Pulmonary artery endothelial cell (primary cell): ENCODE data around the gene MACO1. TPM values are rescaled to one million over a fixed set of nuclear protein-coding genes. Genes with fewer than 3 reads are reported as not detected.
"Not testable (repeated sequence)": the region's sequence is repeated elsewhere in the genome, so short reads cannot be mapped to it uniquely, and the experiment has no call there.

Source experiments
- DNase-seq: peaks from one replicate; pipeline ENCODE4 v3.0.0-alpha.2; 2011; ENCODE audit warnings: low read depth, low spot score
- total RNA-seq: library from RNA; depleted of rRNA; stranded (reverse); fragments of >200 nt; gene quantifications from 2 replicates; pipeline ENCODE4 v1.2.3, GENCODE V29; 2014

The MACO1 gene
- total RNA-seq, 1 donor from 2014 or later: 17.8 TPM

DNA sequence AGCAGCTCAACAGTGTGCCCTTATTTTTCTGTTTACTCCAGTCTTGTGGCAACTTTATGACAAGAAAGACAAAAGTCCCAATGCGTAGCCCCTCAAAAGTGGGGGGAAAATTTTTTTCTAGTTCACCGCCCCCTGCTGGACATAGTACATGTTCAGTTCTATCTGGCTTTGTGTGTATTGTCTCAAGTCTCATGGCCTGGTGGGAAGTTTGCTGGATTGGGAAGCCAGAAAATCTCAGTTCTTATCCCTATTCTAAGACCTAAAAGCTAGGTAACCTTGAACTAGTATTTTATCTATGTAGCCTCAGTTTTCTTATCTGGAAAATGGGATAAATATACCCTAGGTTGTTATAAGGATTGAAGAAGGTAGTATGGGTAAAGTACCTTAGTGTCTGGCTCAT is 56.9 kb downstream of the MACO1 start:
- no peak for DNase-seq

DNA sequence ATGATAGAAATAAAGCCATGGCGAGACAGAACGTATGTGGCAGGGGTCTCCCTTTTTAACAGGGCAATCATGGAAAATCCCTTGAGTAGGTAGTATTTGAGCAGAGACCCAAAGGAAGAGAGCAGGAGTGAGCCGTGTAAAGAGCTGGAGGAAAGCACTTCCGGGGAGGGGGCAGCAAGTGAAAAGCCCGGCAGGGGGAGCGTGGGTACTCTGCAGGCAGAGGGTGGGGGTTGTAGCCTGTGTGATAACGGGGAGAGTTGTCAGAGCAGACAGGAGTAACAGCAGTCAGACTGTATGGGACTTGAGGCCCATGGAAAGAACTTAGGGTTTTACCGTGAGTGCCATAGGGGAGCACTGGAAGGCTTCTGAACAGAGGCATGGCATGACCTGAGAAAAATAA is 61.6 kb downstream of the MACO1 start:
- no peak for DNase-seq

DNA sequence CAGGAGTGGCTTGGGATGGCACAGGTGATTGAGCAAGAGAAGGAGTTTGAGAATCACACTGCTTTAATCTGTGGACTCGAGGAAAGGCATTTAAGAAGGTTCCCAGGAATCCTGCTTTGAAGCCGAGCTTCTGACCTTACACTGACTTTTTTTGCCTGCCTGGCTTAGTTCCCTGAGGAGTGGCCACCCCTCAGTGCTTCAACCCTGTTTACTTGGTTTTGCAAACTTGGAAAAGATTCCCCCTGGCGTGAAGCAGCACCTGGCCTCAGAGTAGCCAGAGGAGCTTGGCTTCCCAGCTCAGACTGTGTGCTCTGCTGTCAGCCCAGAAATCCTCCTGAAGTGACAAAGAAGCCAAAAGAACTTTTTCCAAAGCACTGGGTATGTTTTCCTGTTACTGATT is 64.3 kb downstream of the MACO1 start:
- no peak for DNase-seq

DNA sequence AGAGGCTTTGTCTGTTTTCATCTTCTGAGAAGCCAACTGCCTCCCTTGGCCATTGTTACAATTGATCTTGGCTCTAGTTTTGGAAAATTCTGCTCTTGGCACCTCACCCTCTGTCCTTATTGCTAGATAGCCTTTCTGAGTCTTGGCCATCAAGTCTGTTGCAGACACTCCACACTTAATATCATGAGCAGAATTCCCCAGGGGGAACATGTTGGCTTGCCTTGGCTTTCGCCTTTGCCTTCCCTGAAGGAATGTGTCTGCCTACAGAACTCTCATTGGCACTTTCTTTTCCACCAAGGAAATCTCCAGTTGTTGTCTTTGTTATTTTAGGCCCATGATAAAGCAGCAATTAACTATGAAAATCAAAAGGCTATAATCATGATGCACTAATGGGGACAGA is 70.0 kb downstream of the MACO1 start:
- no peak for DNase-seq

DNA sequence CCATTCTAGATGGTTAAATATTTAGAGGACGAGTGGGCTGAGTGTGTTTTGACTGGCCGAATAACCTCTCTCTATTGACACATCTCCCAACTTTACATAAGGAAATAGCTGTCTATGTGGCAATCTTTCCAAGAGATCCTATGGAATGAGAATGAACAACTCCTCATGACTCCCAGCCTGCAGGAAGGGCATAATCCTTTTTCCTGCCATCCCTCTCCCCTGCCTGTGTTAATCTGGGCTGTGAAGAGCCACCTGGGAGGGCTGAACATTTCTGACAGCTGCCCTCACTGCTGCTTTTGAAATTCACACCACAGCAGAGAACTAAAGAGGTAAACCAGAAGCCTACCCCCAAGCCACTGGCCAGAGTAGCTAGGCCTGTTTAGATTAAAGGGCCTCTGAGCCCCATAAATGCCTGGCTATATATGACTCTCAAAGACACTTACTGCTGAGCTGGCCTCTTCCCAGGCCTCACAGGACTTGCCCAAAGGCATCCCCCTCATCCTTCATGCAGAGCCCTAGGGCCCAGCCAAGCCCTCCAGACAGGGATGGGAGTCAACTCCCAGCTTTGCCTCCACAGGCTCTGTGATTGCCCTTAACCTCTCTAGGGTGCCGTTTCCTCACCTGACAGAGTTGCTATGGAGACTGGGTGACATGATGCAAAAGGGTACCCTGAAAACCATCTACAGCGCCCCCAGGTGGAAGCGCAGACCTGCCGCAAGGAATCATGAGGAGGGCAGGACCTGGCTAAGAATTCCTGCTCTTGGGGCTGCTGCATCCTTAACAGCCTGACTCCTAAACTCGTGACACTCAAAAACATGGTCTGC is 70.8 kb downstream of the MACO1 start:
- no peak for DNase-seq

DNA sequence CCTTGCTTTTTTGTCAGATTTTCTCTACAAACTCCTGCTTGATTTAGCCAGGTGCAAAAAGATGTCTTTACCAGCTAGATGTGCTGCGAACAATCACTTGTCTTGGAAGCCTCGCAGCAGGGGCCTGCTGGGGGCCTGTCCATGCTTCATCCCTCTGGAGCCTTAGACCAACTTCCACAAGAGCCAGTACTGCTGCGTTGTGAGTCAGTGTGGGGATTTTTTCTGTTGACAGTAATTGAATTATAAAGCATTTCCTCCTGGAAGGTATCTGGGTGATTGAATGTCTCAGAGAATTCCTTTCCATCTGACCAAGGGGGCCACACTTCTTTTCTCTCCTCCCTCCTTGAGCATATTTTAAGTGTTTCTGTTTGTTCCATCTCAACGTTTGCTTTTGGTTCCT is 72.3 kb downstream of the MACO1 start:
- DNase-seq: no peak

DNA sequence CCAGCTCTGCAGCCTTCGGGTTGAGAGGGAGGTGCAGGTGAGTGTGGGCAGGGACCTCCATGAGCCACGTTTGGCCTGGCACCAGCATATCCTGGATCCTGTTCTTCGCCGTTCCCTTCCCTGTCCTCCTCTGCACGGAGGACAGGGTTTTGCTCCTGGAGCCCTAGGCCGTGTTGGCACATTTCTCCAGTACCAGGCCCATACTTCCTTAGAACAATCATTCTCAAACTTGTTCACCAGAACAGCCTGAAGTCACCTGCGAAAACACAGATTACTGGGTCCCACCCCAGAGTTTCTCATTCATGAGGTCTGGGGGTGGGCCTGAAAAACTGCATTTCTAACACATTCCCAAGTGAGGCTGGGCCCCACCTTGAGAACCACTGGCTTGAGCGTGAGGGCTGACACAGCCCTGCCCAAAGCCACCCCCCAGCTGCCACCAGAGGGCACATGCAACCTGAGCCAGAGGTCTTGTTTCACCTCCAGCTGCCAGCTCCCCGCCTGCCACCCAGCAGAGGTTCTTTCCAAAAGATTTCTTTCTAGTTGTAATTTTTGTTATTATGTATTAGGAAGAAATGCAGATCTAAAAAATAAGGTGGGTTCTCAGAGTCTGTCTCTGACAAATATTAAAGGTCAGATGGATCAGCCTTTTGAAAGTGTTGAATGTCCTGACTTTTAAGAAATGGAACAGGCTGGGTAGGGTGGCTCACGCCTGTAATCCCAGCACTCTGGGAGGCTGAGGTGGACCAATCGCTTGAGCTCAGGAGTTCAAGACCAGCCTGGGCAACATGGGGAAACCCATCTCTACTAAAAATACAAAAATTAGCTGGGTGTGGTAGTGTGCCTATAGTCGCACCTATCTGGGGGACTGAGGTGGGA is 73.1 kb downstream of the MACO1 start:
- no peak for DNase-seq

DNA sequence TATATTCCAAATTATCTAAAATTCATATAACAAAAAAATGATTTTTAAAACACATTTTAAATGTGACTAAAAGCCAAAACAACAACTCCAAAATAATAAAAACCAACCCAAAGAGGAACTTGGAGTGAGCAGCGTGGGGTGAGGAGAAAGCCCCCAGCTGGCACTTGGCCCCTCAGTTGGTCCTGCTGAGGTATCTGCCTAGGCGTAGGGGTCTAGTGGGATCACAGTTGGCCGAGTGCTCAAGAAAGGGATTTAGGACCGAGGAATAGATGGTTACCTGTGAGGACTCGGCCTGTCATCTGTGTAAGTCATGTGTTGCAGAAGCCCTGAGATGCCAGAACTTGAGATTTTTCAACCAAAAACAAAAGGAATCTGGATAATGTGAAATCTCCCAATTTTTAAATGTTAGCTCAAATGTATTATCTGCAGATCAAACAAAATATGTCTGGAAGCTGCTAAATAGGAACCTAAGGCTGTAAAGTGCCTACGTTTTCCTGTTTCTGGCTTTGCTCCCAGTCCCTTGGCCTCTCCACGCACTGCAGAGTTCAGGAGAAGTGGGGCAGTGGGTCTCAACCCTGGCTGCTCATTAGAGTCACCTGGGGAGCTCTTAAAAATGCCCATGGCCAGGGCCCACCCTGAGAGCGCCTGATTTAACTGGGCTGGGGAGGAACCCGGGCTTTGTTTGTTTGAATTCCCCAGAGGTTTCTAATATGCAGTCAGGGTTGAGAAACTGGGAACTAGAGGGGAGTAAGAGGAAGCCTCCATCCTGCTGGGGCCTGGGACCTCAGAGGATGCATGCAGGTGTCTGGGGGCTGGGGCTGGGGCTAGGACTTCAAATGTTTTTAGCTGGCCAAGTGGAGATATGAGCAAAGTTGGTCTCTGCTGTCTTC is 74.3 kb downstream of the MACO1 start:
- DNase-seq: no peak

DNA sequence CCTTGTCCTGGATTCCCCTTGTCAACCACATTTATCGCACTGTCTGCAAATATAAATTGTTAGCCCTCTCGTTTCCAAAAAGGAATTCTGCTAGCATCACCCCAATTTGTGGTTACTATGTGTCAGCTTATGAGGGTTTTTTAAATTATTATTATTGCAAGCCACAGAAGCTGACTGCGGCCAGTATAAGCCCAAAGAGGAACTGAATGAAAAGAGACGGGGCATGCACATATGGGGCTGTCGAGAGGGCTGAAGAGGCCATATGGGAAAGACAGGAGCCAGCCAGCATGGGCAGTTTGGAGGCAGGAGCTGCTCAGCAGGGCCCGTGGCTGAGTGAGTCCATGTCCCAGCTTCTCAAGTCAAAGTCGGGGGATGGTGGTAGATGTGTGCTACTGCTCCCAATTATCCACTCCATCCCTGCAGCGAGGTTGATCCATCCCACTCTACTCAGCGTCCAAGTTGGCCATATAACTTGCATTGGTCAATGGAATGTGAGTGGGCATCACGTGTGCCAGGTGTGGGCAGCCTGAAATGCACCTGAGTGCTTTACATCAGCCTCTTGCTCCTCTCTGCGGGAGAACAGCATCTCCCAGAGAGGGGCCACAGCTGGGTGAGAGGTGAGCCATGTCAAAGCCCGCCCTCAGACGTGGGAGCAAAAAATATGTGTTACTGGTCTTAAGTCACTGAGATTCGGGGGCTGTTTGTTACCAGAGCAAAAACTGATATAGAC is 75.1 kb downstream of the MACO1 start:
- no peak for DNase-seq

DNA sequence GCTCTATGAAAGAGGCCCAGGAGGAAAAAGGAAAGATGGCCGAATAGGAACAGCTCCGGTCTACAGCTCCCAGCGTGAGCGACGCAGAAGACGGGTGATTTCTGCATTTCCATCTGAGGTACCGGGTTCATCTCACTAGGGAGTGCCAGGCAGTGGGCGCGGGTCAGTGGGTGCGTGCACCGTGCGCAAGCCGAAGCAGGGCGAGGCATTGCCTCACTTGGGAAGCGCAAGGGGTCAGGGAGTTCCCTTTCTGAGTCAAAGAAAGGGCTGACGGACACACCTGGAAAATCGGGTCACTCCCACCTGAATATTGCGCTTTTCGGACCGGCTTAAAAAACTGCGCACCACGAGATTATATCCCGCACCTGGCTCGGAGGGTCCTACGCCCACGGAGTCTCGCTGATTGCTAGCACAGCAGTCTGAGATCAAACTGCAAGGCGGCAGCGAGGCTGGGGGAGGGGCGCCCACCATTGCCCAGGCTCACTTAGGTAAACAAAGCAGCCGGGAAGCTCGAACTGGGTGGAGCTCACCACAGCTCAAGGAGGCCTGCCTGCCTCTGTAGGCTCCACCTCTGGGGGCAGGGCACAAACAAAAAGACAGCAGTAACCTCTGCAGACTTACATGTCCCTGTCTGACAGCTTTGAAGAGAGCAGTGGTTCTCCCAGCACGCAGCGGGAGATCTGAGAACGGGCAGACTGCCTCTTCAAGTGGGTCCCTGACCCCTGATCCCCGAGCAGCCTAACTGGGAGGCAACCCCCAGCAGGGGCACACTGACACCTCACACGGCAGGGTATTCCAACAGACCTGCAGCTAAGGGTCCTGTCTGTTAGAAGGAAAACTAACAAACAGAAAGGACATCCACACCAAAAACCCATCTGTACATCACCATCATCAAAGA is 76.1 kb downstream of the MACO1 start:
- DNase-seq: not testable (repeated sequence)

DNA sequence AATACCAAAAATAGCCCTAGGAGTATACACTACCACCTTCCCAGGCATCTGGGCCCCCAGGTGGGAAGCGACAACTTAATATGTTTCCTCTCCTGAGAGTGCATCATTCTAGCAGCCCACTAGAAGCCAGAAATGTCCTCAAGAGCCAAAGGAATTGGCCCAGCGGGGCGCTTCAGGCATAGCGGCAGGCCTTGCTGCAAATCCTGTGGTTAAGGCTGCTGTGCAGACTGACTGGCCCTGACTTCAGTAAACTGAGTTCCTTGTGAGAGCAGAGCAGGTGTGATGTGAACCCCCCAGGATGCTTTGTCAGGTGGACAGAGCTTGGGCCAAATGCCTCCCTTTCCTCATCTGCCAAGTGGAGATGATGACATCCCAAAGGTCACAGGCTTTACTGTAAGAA is 83.0 kb downstream of the MACO1 start:
- no peak for DNase-seq

DNA sequence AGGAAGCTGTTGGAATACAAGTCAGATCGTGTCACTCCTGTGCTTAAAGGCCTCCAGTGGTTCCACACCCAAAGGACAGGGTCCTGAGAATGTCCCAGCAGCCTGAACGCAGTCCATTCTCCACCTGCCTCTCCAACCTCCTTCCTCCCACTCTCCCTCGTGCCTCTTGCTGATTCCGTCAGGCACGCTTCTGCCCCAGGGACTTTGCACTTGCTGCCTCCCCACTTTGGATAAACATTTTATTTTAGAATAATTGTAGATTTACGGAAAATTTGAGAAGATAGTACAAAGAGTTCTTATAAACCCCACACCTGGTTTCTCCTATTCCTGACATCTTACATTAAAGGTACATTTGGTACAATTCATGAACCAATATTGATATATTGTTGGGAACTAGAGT is 84.3 kb downstream of the MACO1 start:
- DNase-seq: no peak

DNA sequence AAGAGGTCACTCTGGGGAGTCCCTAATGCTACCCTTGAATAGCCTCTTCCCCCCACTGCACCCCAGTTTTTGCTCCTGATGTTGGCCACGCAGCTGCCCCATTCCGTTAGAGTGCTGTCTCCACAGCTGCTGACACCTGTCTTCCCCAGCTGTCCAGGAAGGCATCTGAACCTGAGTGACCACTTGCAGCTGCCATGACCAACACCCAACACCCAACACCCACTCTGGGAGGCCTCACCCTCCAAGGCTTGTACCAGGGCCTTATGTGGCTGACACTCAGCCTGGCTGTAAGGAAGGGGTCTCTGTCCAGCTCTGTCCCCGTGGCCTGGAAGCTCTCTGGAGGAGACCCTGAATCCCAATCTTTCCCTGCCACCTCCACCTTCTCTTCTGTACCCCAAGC is 86.0 kb downstream of the MACO1 start:
- DNase-seq: no peak

DNA sequence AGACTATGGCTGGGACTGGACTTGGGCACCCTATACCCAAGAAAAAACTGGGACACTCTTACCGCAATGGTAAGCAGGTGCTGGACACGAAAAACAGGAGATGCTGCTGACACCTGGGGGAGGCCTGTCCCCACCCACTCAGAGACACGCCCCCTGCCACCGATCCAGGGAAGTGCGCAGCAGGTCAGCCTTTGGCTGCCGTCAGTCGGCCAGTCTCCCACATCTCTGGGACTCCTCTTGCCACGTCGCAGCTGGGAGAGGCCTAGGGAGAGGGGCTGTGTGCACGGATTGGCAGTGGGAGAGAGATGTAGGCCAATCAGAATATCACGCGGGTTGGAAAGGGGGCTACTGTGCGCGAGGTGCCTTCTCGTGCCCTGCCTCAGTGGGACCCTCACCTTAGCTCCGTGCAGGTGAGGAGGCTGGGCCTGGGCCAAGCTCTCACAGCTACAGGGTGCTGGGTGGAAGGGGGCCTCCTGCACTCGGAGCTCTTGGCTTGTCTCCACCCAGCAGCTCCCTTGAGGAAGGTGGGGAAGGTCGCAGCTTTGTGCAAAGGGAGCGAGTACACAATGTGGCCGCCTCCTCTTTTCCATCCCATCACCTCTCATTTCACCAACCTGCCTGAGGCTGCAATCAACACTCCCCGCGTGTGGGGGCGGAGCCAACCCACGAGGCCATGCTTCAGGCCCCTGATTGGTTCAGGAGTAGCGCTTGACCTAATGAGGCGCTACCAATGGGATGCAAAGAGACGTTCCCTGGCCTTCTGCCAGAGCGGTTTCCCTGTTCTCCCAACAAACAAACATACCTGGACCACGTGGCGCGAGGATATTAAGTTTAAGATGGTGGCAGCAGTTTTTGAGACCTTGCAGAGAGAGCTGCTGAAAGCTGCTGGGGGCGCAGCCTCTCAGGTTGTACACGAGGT is 87.0 kb downstream of the MACO1 start:
- DNase-seq: no peak

DNA sequence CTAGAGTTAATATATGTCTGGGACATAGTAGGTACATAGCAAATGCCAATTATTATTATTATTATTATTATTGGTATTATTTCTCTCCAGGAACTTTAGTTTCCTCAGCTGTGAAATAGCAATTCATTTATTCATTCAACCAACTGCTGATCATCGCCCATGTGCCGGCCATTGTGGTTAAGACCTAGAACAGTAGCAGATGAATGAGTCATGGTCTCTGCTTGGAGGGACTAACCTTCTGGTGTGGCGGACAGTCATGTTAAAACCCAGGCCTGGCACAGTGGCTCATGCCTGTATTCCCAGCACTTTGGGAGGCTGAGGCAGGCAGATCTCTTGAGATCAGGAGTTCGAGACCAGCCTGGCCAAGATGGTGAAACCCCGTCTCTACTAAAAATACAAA is 88.9 kb downstream of the MACO1 start:
- no peak for DNase-seq

DNA sequence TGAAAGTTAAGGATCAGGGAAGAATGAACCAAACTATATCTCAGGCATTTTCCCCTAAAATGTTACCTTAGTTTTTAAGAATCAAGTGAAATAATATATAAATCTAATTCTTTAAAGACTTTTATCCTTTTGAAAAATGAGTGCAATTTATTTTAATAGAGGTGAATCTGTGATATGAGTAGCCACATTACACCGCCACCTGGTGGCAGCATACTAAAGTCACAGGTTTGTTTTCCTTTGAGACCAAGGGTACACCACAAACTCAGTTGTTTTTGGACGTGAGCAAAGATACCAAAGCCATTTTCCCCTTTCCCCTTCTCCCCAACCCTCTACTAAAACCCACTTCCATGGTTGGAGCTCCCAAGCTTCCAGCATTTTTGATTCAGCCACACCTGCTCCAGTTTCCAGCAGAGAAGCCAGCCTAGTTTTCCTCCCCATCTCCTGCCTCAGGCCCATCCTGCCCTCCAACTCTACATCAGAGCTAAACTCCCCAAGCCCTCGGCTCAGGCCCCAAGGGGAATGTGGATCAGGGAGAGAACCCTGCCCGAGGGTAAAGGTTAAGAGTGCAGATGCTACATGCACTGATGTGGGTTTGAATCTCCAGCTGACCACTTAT is 89.9 kb downstream of the MACO1 start:
- peak; percentile 19 for DNase-seq

DNA sequence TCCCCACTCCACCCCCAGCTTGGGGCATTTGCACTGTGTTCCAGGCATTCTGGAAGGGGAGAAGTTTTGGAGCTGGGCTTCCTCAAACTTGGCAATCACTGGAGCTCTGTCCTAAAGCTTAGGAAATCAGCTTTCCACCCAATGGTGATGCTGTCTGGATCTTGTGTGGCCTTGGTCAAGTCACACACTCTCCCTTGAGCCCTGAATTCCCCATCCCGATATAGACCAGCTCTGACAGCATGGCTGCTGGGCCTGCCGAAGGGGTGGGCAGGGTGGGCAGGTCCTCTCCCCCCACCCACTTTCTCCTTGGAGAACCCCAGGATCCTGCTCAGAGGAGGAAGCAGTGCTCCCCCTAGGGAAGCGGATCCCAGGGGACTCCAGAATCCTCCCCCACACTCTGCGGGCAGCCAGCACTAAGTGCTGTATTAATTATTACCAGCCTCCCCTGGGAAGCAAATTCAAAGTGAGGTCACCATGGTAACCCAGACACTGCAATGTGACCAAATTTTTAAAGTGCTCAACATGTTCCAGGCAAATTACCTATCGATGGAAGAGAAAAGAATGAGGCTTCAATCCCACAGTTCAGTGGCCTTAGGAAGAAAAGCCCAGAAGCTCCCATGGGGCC is 91.4 kb downstream of the MACO1 start:
- DNase-seq: no peak

DNA sequence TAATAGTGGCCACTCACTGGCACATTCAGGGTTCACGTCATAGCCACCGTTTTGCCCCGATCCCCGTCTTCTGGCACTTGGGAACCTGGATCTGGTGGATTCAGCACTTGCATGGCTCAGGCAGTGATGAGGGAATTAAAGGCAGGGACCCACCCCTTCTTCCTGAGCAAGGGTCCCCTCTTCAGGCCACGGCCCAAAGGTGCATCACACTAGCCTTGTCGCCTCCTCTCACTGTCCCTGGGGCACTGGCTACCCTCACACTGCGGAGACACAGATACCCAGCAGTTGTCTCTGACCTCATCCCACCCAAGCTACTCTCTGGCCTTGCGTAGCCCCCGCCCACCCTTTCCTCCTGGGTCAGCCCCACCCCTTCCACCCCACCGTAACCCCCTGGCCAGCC is 92.8 kb downstream of the MACO1 start:
- DNase-seq: no peak
